Colonic mucosa (tissue), 4 donors: ENCODE measurements around the gene COX5A. TPM values are rescaled to one million over a fixed set of nuclear protein-coding genes. Genes with fewer than 3 reads are reported as not detected.
A peak's percentile ranks its signal among the peaks of the same experiment; 100 is the strongest.
"Not testable (repeated sequence)": the region's sequence is repeated elsewhere in the genome, so short reads cannot be mapped to it uniquely, and the experiment has no call there.

Experiments used
- DNase-seq: peaks from one replicate; pipeline ENCODE4 v3.0.0-alpha.2; 2020
- H3K27ac ChIP-seq: fragments of 200-600 bp; one replicate; pipeline ENCODE4 v1.8.0; 2021
- H3K27me3 ChIP-seq: fragments of 200-600 bp; one replicate; pipeline ENCODE4 v1.8.0; 2021
- H3K36me3 ChIP-seq: fragments of 200-600 bp; one replicate; pipeline ENCODE4 v1.8.0; 2021
- H3K4me1 ChIP-seq: fragments of 200-600 bp; one replicate; pipeline ENCODE4 v1.8.0; 2021; ENCODE audit warnings: mild to moderate bottlenecking
- H3K4me3 ChIP-seq: fragments of 200-600 bp; one replicate; pipeline ENCODE4 v1.8.0; 2021
- H3K9ac ChIP-seq, 2 donors: one replicate each; pipeline ENCODE4 v1.7.0; 2013; ENCODE audit warnings: control low read depth in 2 of 2, low read depth in 2 of 2, low read length in 2 of 2
- H3K9me3 ChIP-seq: fragments of 200-600 bp; one replicate; pipeline ENCODE4 v1.8.0; 2021
- intact Hi-C: fragments of 100-400 bp; cut with DNase I; formaldehyde crosslinking; loops from one replicate; pipeline ENCODE4 v1.14.1; 2022
- total RNA-seq, 2 donors: library from RNA; stranded (reverse); fragmentation: NEBNext Ultra II Directional in 1 of 2; extraction: Animal tissue kit (Norgen Biotek cat#: 25700) in 1 of 2; gene quantifications; one replicate each; pipeline ENCODE4 v1.2.1, GENCODE V29; 2021
- TF ChIP-seq, protein P1 (sequence below): fragments of 200-600 bp; IDR thresholded peaks from one replicate; pipeline ENCODE4 v1.8.0; 2022; ENCODE audit warnings: antibody characterized with exemption, mild to moderate bottlenecking
- donor health status: healthy.
- donor health status: DM: no; HTN: no; CAD: no.
- donor health status: DM: no; HTN: no; CAD: no.

COX5A gene
- total RNA-seq, 2 donors from 2014 or later, result 563 to 623 TPM

DNA sequence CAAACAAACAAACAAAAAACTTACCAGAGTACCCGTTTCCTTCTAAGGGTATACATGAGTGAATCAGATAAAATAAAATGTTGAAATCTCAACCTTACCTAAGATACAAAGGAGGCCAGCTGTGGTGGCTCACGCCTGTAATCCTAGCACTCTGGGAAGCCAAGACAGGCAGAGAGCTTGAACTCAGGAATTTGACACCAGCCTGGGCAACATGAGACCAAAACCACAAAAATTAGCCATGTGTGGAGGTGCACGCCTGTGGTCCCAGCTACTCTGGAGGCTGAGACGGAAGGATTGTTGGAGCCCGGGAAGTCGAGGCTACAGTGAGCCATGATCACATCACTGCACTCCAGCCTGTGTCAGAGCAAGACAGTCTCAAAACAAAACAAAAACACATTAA lies 20.2 kb downstream of the COX5A start:
- H3K27ac ChIP-seq, result no peak overlapping the region
- TF ChIP-seq, protein P1, sequence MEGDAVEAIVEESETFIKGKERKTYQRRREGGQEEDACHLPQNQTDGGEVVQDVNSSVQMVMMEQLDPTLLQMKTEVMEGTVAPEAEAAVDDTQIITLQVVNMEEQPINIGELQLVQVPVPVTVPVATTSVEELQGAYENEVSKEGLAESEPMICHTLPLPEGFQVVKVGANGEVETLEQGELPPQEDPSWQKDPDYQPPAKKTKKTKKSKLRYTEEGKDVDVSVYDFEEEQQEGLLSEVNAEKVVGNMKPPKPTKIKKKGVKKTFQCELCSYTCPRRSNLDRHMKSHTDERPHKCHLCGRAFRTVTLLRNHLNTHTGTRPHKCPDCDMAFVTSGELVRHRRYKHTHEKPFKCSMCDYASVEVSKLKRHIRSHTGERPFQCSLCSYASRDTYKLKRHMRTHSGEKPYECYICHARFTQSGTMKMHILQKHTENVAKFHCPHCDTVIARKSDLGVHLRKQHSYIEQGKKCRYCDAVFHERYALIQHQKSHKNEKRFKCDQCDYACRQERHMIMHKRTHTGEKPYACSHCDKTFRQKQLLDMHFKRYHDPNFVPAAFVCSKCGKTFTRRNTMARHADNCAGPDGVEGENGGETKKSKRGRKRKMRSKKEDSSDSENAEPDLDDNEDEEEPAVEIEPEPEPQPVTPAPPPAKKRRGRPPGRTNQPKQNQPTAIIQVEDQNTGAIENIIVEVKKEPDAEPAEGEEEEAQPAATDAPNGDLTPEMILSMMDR, result no peak
- no peak overlapping the region for H3K9ac ChIP-seq
- no peaks in the 10 kb centered on the region for H3K27me3 ChIP-seq
- no peak for DNase-seq
- intact Hi-C loops, result no loop called here
- no peak overlapping the region for H3K4me3 ChIP-seq
- peaks cover 18% of the 10 kb centered on the region for H3K36me3 ChIP-seq
- H3K4me1 ChIP-seq, result no peaks in the 10 kb centered on the region
- no peaks in the 10 kb centered on the region for H3K9me3 ChIP-seq

DNA sequence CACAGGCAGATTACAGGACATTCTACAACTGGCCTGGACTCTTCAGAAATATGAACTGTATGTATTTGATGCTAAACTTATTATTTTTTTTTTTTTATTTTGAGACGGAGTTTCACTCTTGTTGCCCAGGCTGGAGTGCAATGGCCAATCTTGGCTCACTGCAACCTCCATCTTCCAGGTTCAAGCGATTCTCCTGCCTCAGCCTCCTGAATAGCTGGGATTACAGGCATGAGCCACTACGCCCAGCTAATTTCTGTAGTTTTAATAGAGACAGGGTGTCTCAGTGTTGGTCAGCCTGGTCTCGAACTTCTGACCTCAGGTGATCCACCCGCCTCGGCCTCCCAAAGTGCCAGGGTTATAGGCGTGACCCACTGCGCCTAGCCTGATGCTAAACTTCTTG lies 24.1 kb downstream of the COX5A start:
- H3K27ac ChIP-seq, H3K4me3 ChIP-seq, H3K27me3 ChIP-seq, H3K36me3 ChIP-seq, DNase-seq, H3K9ac ChIP-seq, intact Hi-C loops, H3K9me3 ChIP-seq, H3K4me1 ChIP-seq: not testable (repeated sequence)

DNA sequence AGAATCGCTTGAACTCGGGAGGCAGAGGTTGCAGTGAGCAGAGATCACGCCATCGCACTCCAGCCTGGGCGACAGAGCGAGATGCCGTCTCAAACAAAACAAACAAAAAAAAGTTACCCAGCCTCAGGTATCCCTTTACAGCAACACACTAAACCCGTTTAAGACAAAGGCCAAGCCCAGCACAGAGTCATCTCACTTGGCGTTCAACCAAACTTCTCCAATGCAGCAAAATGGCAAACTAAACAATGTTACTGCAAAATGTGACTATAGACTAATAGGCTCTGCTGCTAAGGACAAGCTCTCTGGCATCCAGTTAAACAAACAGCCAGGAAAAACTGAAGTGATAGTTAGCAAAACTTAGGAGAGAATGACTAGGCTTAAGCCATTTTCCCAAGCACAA lies 24.8 kb downstream of the COX5A start:
- no peak for DNase-seq
- Histone ChIP-seq H3K4me1 (no peaks in the 10 kb centered on the region), H3K27ac (no peak overlapping the region), H3K27me3 (no peaks in the 10 kb centered on the region), H3K9me3 (no peaks in the 10 kb centered on the region), H3K9ac (no peak overlapping the region), H3K36me3 (no peaks in the 10 kb centered on the region), H3K4me3 (no peak overlapping the region)
- intact Hi-C loops, result no loop called here
- TF ChIP-seq, protein P1, result no peak

DNA sequence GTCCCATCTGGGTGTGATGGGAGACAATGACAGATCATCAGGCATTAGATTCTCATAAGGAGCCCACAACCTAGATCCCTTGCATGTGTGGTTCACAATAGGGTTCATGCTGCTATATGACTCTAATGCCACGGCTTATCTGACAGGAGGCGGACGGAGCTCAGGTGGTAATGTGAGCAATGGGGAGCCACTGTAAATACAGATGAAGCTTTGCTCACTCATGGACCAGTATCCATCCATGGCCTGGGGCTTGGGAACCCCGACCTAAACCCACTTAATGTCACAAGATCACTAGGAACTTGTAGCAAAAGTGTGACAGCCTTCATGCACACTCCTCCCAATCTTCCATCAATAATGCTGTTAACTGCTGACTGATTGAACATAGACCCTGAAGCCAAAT lies 29.2 kb downstream of the COX5A start:
- H3K9ac ChIP-seq, result no peak overlapping the region
- TF ChIP-seq, protein P1, result no peak
- no peaks in the 10 kb centered on the region for H3K27me3 ChIP-seq
- no peaks in the 10 kb centered on the region for H3K36me3 ChIP-seq
- no peaks in the 10 kb centered on the region for H3K9me3 ChIP-seq
- H3K27ac ChIP-seq, result no peak overlapping the region
- H3K4me1 ChIP-seq, result peaks cover 4% of the 10 kb centered on the region
- DNase-seq, result no peak
- no peak overlapping the region for H3K4me3 ChIP-seq
- intact Hi-C loops, result no loop called here

DNA sequence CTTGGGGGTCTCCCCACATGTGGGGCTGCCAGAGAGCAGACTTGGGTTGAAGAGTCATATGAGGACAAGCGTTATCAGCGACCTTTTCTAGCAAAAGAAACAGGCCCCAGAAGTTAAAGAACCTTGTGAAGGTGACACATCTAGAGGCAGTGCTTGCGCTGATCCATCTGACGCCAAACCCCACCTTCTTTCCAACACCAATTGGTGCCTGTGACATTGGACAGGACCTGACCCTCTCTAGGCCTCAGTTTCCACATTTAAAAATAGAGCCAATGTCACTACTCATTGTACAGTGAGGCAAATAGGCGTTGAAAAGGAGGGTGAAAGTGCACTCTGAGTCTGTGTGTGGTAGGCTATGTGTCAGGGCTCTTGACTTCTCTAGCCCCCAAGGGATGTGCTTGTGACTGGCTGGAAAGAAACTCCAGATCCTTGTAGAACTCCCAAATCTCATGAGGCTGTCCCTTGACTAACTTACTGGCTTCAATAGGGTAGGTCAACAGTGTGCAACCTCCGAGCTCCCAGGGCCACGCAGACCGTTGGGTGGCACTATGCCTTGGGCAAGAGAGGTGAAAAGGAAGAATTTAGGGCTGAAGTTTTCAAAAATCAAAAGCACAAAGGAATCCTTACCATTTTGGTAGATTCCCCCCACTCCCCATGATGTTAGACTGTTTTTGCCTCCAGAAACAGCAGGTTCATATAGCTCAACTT lies 30.6 kb downstream of the COX5A start:
- Histone ChIP-seq H3K4me3 (peak overlapping the region; percentile 84), H3K4me1 (peaks cover 4% of the 10 kb centered on the region), H3K36me3 (no peaks in the 10 kb centered on the region), H3K27ac (peak overlapping the region; percentile 95), H3K9ac (peak overlapping the region; percentile 91 to 95), H3K27me3 (no peaks in the 10 kb centered on the region), H3K9me3 (no peaks in the 10 kb centered on the region)
- TF ChIP-seq, protein P1, result no peak
- DNase-seq, result no peak
- intact Hi-C loops, result no loop called here

DNA sequence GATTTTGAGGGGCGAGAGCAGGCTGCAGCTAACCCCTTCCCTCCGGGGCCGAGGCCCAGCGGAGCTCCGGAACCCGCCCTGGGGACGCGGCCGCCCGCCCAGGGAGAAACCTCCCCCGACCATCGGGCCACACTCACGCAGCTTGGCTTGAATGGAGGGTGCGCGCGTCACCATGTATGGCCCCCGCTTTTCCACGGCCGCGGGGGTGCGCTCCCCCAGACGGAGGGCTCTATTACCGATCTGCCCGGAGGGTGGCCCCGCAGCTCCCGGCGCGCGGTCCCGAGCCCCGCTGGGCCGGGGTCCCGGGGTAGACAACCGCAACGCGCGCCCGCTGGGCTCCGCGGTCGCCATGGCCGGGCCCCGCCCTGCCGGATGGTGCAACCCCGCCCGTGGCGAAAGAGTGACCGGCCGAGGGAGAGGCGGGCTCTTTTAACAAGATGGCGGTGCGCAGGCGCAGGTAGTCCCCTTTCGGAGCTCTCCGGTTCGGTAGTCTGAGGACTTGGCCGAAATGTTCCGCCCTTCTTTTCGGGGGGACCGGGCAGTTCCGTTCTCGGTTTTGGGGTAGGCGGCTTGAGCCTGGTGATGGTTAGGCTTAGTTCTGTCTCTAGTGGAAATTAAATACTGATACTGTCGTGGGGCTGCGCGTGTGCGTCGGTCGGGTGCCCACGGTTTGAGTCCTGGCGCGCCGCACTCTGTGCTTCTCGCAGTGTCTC lies 31.3 kb downstream of the COX5A start, which contains the start of gene FAM219B:
FAM219B (minus strand) TSS at position 402 of the 713 bp plus-strand sequence; CDS start at position 351, 51 bp downstream.
- Histone ChIP-seq H3K4me1 (peaks cover 4% of the 10 kb centered on the region), H3K36me3 (peaks cover 3% of the 10 kb centered on the region), H3K4me3 (peak within 1 kb of the TSS; percentile 84), H3K27me3 (no peaks in the 10 kb centered on the region), H3K9ac (peak within 1 kb of the TSS; percentile 91 to 95), H3K27ac (peak within 1 kb of the TSS; percentile 95), H3K9me3 (no peaks in the 10 kb centered on the region)
- intact Hi-C loops, result no loop called here
- peak; percentile 96 for DNase-seq
- TF ChIP-seq, protein P1, result no peak
